K562 (cell line): ENCODE results near the gene KLC3. TPM values are rescaled to one million over a fixed set of nuclear protein-coding genes. Genes with fewer than 3 reads are reported as not detected.

ENCODE experiments used
- ARID3B ChIP-seq: fragments of 250-450 bp; sonication (Bioruptor Pico); IDR thresholded peaks from 2 replicates; pipeline ENCODE4 v1.4.0; 2020; ENCODE audit warnings: borderline replicate concordance
- CREB3 ChIP-seq: fragments of 450-650 bp; conservative IDR thresholded peaks from 2 replicates; pipeline ENCODE4 v1.6.1; 2016; ENCODE audit warnings: missing genetic modification characterization, low read depth, mild to moderate bottlenecking, missing compliant biosample characterization, moderate library complexity
- CTBP1 ChIP-seq: fragments of 450-650 bp; IDR thresholded peaks from 2 replicates; pipeline ENCODE4 v1.6.1; 2016; ENCODE audit warnings: borderline replicate concordance
- FOS ChIP-seq: IDR thresholded peaks from 3 replicates; pipeline ENCODE4 v1.6.1; 2011; ENCODE audit not compliant: insufficient read length; ENCODE audit errors: extremely low read depth
- GABPB1 ChIP-seq: sonication (generic); formaldehyde crosslinking; IDR thresholded peaks from 2 replicates; pipeline ENCODE4 v1.8.0; 2022; ENCODE audit warnings: mild to moderate bottlenecking, missing genetic modification reagents
- HCFC1 ChIP-seq: IDR thresholded peaks from 2 replicates; pipeline ENCODE4 v1.6.1; 2012; ENCODE audit warnings: low read depth, low read length, improper control_type of control experiment
- NFYB ChIP-seq: IDR thresholded peaks from 2 replicates; pipeline ENCODE4 v1.6.1; 2011; ENCODE audit warnings: mild to moderate bottlenecking, moderate library complexity; ENCODE audit not compliant: insufficient read length; ENCODE audit errors: extremely low read depth
- PKNOX1 ChIP-seq: fragments of 450-650 bp; IDR thresholded peaks from 2 replicates; pipeline ENCODE4 v1.6.1; 2016
- POLR2G ChIP-seq: fragments of 200-400 bp; formaldehyde crosslinking; IDR thresholded peaks from 2 replicates; pipeline ENCODE4 v1.6.1; 2017; ENCODE audit warnings: low read depth, mild to moderate bottlenecking, antibody characterized with exemption, low read length, moderate library complexity
- ZBTB33 ChIP-seq: sonication (generic); formaldehyde crosslinking; IDR thresholded peaks from 2 replicates; pipeline ENCODE4 v1.8.1; 2023; ENCODE audit warnings: mild to moderate bottlenecking, missing genetic modification reagents
- ZFP30 ChIP-seq: fragments of 250-450 bp; sonication (Bioruptor Pico); IDR thresholded peaks from 2 replicates; pipeline ENCODE4 v1.8.0; 2022; ENCODE audit warnings: moderate library complexity, mild to moderate bottlenecking, inconsistent platforms, borderline replicate concordance
- ZFPM2 ChIP-seq: fragments of 250-450 bp; sonication (Bioruptor Pico); IDR thresholded peaks from 2 replicates; pipeline ENCODE4 v1.5.1; 2022; ENCODE audit warnings: mild to moderate bottlenecking
- ZNF76 ChIP-seq: fragments of 250-450 bp; sonication (Bioruptor Pico); IDR thresholded peaks from 2 replicates; pipeline ENCODE4 v1.4.0; 2020; ENCODE audit warnings: mild to moderate bottlenecking, moderate library complexity, borderline replicate concordance
- polyA plus RNA-seq, 8 experiments: library from polyadenylated mRNA; depleted of rRNA in 4 of 8; stranded (reverse) in 5 of 8; unstranded in 3 of 8; fragments of >200 nt; fragmentation: Nextera tagmentation in 2 of 8; fragmentation: Illumina TruSeq in 1 of 8; extraction: Ambion mirVana in 2 of 8; extraction: Trizol in 1 of 8; gene quantifications; 2 replicates each; pipeline versions ENCODE4 v1.2.1 to v1.2.3, GENCODE V29; 2011 to 2014; ENCODE audit warnings: inconsistent platforms in 1 of 8, missing spikeins in 1 of 8
- total RNA-seq, 7 experiments: library from RNA; depleted of rRNA in 6 of 7; stranded (reverse); fragments of >200 nt in 6 of 7; fragmentation: Illumina TruSeq in 2 of 7; extraction: Trizol in 2 of 7; gene quantifications; 2 replicates each; pipeline versions ENCODE4 v1.2.1 to v1.2.3, GENCODE V29; 2011 to 2021; ENCODE audit warnings: low replicate concordance in 1 of 7

KLC3 gene
- total and polyA plus RNA-seq, 9 of the 15 experiments (the other 6 are each of a cell fraction or from before 2014, with no cell fraction given), result 0.03 to 1.2 (median 0.59) TPM; not detected in 3

- TF ChIP-seq ARID3B (CRISPR knock-in tag) (no peak), ZFPM2 (CRISPR knock-in tag) (no peak), GABPB1 (CRISPR knock-in tag) (no peak), POLR2G (peak; percentile 65), ZFP30 (CRISPR knock-in tag) (no peak), CTBP1 (no peak), ZBTB33 (CRISPR knock-in tag) (peak; percentile 94), PKNOX1 (no peak), NFYB (no peak), ZNF76 (CRISPR knock-in tag) (no peak), FOS (no peak), HCFC1 (no peak), CREB3 (tag) (no peak)
- TF ChIP-seq, all 486 proteins: peak for 4
Observed at GRCh38 chr19:45347570-45348366, 7.2 kb downstream of the KLC3 start (continued).
